ENCODE results near the gene PIGC. TPM values are rescaled to one million over a fixed set of nuclear protein-coding genes. Genes with fewer than 3 reads are reported as not detected.

PIGC gene
- total and polyA plus RNA-seq, 10 of the 15 experiments (the other 5 are each of a cell fraction or from before 2014, with no cell fraction given): 11.0 to 37.3 (median 19.6) TPM

DNA sequence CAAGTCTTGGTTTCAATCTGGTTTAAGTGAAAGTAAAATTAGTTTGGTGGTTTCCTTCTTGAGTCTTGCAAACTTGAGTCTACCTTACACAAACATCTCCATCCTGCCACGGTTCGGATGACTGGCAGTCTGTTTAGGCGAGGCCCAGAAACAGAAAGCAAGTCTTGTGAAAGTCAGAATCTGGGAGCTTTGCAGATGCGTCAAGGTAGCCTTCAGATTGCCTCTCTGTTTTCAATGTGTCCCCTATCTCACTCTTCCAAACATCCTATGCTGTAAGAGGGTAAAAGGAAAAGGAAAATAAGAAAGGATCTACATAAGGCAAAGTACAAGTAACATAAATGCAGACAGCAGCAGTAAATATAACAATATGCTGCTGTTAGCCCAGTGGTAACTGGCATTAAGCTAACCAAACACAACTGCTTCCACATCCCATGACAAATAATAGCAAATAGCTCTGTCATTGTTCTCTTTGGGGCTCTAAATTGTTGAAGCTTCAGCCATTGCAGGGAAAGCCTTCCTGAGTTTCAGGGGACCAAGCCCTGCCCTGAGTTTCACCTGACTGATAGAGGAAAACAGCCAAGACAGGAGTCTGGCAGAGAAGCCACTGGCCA, 49.6 kb downstream of the PIGC start (continued):
- TF ChIP-seq, protein P1, sequence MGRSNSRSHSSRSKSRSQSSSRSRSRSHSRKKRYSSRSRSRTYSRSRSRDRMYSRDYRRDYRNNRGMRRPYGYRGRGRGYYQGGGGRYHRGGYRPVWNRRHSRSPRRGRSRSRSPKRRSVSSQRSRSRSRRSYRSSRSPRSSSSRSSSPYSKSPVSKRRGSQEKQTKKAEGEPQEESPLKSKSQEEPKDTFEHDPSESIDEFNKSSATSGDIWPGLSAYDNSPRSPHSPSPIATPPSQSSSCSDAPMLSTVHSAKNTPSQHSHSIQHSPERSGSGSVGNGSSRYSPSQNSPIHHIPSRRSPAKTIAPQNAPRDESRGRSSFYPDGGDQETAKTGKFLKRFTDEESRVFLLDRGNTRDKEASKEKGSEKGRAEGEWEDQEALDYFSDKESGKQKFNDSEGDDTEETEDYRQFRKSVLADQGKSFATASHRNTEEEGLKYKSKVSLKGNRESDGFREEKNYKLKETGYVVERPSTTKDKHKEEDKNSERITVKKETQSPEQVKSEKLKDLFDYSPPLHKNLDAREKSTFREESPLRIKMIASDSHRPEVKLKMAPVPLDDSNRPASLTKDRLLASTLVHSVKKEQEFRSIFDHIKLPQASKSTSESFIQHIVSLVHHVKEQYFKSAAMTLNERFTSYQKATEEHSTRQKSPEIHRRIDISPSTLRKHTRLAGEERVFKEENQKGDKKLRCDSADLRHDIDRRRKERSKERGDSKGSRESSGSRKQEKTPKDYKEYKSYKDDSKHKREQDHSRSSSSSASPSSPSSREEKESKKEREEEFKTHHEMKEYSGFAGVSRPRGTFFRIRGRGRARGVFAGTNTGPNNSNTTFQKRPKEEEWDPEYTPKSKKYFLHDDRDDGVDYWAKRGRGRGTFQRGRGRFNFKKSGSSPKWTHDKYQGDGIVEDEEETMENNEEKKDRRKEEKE (IDR thresholded peaks at IDR 0.05): no peak
- TF ChIP-seq BCL11A (IDR thresholded peaks at IDR 0.05; ENCODE audit: low read depth, low read length): no peak
- TF ChIP-seq NFYA (IDR thresholded peaks at IDR 0.05; ENCODE audit: borderline replicate concordance, low read depth, low read length): no peak
- TF ChIP-seq NFYB (IDR thresholded peaks at IDR 0.05; ENCODE audit: insufficient read depth, low read depth, low read length): no peak
- no peak for TF ChIP-seq CBX5 (IDR thresholded peaks at IDR 0.05; ENCODE audit: low read depth)
- TF ChIP-seq NRF1 (conservative IDR thresholded peaks at IDR 0.05; ENCODE audit: low read depth, low read length): no peak
- no peak for TF ChIP-seq TAF1 (IDR thresholded peaks at IDR 0.05; ENCODE audit: borderline replicate concordance, low read depth, low read length)
- no peak for TF ChIP-seq EP300 (IDR thresholded peaks at IDR 0.05; ENCODE audit: borderline replicate concordance in 1 of 2, control insufficient read depth in 1 of 2, low read depth in 2 of 2, low read length in 2 of 2)
- no peak for TF ChIP-seq NFXL1 (IDR thresholded peaks at IDR 0.05; ENCODE audit: borderline replicate concordance)
- TF ChIP-seq CHD2 (IDR thresholded peaks at IDR 0.05; ENCODE audit: borderline replicate concordance, low read depth, low read length): no peak
- TF ChIP-seq MTA3 (IDR thresholded peaks at IDR 0.05; ENCODE audit: borderline replicate concordance, low read length): no peak
- TF ChIP-seq, protein P2, sequence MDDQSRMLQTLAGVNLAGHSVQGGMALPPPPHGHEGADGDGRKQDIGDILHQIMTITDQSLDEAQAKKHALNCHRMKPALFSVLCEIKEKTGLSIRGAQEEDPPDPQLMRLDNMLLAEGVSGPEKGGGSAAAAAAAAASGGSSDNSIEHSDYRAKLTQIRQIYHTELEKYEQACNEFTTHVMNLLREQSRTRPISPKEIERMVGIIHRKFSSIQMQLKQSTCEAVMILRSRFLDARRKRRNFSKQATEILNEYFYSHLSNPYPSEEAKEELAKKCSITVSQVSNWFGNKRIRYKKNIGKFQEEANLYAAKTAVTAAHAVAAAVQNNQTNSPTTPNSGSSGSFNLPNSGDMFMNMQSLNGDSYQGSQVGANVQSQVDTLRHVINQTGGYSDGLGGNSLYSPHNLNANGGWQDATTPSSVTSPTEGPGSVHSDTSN (IDR thresholded peaks at IDR 0.05; ENCODE audit: insufficient replicate concordance, low read depth, low read length): peak; percentile 84
- TF ChIP-seq, protein P3, sequence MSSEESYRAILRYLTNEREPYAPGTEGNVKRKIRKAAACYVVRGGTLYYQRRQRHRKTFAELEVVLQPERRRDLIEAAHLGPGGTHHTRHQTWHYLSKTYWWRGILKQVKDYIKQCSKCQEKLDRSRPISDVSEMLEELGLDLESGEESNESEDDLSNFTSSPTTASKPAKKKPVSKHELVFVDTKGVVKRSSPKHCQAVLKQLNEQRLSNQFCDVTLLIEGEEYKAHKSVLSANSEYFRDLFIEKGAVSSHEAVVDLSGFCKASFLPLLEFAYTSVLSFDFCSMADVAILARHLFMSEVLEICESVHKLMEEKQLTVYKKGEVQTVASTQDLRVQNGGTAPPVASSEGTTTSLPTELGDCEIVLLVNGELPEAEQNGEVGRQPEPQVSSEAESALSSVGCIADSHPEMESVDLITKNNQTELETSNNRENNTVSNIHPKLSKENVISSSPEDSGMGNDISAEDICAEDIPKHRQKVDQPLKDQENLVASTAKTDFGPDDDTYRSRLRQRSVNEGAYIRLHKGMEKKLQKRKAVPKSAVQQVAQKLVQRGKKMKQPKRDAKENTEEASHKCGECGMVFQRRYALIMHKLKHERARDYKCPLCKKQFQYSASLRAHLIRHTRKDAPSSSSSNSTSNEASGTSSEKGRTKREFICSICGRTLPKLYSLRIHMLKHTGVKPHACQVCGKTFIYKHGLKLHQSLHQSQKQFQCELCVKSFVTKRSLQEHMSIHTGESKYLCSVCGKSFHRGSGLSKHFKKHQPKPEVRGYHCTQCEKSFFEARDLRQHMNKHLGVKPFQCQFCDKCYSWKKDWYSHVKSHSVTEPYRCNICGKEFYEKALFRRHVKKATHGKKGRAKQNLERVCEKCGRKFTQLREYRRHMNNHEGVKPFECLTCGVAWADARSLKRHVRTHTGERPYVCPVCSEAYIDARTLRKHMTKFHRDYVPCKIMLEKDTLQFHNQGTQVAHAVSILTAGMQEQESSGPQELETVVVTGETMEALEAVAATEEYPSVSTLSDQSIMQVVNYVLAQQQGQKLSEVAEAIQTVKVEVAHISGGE (CRISPR knock-in tag; IDR thresholded peaks at IDR 0.05): no peak
- no peak for TF ChIP-seq RELA (IDR thresholded peaks at IDR 0.05; ENCODE audit: borderline replicate concordance, partially characterized antibody)
- no peak for TF ChIP-seq KAT2A (conservative IDR thresholded peaks at IDR 0.05; ENCODE audit: control insufficient read depth, low read depth, low read length)
- no peak for TF ChIP-seq HDAC2 (IDR thresholded peaks at IDR 0.05)
- peak in 1 of 2 experiments; percentile 12; a peak in 1 of 4 replicates for TF ChIP-seq BHLHE40 (IDR thresholded peaks at IDR 0.05; ENCODE audit: borderline replicate concordance in 1 of 2, low read depth in 2 of 2, low read length in 1 of 2)
- TF ChIP-seq IRF4 (IDR thresholded peaks at IDR 0.05; ENCODE audit: low read depth, low read length): peak; percentile 56; the same call in 1 of the 2 replicates
- TF ChIP-seq CBFB (IDR thresholded peaks at IDR 0.05; ENCODE audit: low read depth): no peak
- TF ChIP-seq, protein P4, sequence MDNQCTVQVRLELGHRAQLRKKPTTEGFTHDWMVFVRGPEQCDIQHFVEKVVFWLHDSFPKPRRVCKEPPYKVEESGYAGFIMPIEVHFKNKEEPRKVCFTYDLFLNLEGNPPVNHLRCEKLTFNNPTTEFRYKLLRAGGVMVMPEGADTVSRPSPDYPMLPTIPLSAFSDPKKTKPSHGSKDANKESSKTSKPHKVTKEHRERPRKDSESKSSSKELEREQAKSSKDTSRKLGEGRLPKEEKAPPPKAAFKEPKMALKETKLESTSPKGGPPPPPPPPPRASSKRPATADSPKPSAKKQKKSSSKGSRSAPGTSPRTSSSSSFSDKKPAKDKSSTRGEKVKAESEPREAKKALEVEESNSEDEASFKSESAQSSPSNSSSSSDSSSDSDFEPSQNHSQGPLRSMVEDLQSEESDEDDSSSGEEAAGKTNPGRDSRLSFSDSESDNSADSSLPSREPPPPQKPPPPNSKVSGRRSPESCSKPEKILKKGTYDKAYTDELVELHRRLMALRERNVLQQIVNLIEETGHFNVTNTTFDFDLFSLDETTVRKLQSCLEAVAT (IDR thresholded peaks at IDR 0.05): no peak
- no peak for TF ChIP-seq MEF2B (IDR thresholded peaks at IDR 0.05; ENCODE audit: partially characterized antibody, poor library complexity, severe bottlenecking)

Data from GM12878 (cell line).